Measurements from ENCODE around the gene LHFPL3. TPM values are rescaled to one million over a fixed set of nuclear protein-coding genes. Genes with fewer than 3 reads are reported as not detected.

Gene LHFPL3
- total RNA-seq, 1 experiment from 2014 or later: 0.83 TPM

DNA sequence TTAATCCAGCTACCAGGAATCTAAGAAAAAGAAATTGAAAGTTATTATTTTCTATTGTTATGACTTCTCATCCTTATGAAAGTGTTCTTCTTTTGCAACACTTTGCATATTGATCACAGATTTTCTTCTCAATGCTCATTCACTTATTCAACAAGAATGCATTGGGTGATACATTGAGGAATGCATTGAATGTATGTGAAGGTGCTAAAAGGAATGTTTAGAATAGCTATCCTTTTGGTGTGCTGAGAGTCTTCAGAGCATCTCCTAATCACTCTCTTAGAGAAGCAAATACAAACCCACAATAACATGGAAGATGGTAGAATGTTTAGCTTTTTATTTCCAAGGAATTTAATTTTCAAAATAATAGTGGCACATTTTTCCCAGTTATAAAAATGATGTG is 563.5 kb downstream of the LHFPL3 start:
- Mint-ChIP-seq H3K4me3 (no peak overlapping the region), H3K36me3 (no peaks in the 10 kb centered on the region), H3K4me1 (peaks cover 7% of the 10 kb centered on the region), H3K27ac (no peak overlapping the region), H3K27me3 (ENCODE audit: low read depth) (peaks cover 4% of the 10 kb centered on the region; the same call in 1 of the 2 replicates), H3K9me3 (no peaks in the 10 kb centered on the region)
- POLR2A ChIA-PET: no interaction called here
- DNase-seq (ENCODE audit: low spot score) (no peak), ATAC-seq (peak; percentile 56; the same call in 1 of the 2 replicates)
- CTCF ChIA-PET: interaction anchor here (2.2 to 3.0 kb wide), 2 partner anchors 8 to 26 kb away, joined by 11 to 46 read pairs; no protein-coding TSS in a partner anchor
- TF ChIP-seq TCF7 (CRISPR knock-in tag; IDR thresholded peaks at IDR 0.05; ENCODE audit: low read depth) (no peak), ESRRA (CRISPR knock-in tag; IDR thresholded peaks at IDR 0.05; ENCODE audit: borderline replicate concordance) (no peak)
- TF ChIP-seq, protein P1, sequence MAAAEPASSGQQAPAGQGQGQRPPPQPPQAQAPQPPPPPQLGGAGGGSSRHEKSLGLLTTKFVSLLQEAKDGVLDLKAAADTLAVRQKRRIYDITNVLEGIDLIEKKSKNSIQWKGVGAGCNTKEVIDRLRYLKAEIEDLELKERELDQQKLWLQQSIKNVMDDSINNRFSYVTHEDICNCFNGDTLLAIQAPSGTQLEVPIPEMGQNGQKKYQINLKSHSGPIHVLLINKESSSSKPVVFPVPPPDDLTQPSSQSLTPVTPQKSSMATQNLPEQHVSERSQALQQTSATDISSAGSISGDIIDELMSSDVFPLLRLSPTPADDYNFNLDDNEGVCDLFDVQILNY (CRISPR knock-in tag; IDR thresholded peaks at IDR 0.05): no peak
- TF ChIP-seq, protein P2, sequence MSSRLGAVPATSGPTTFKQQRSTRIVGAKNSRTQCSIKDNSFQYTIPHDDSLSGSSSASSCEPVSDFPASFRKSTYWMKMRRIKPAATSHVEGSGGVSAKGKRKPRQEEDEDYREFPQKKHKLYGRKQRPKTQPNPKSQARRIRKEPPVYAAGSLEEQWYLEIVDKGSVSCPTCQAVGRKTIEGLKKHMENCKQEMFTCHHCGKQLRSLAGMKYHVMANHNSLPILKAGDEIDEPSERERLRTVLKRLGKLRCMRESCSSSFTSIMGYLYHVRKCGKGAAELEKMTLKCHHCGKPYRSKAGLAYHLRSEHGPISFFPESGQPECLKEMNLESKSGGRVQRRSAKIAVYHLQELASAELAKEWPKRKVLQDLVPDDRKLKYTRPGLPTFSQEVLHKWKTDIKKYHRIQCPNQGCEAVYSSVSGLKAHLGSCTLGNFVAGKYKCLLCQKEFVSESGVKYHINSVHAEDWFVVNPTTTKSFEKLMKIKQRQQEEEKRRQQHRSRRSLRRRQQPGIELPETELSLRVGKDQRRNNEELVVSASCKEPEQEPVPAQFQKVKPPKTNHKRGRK (CRISPR knock-in tag; IDR thresholded peaks at IDR 0.05; ENCODE audit: borderline replicate concordance): no peak

GRCh38 chr7:104894314-104894713 is 565.9 kb downstream of the LHFPL3 start:
- Mint-ChIP-seq H3K4me1 (peaks cover 7% of the 10 kb centered on the region), H3K27me3 (ENCODE audit: low read depth) (no peaks in the 10 kb centered on the region; the same call in 1 of the 2 replicates), H3K27ac (no peak overlapping the region), H3K36me3 (no peaks in the 10 kb centered on the region), H3K9me3 (no peaks in the 10 kb centered on the region), H3K4me3 (no peak overlapping the region)
- CTCF ChIA-PET: interaction anchor here (3.0 kb wide), 1 partner anchor 11 kb away, joined by 46 read pairs; no protein-coding TSS in a partner anchor
- DNase-seq (ENCODE audit: low spot score) (no peak), ATAC-seq (no peak)
- TF ChIP-seq SOX15 (CRISPR knock-in tag; IDR thresholded peaks at IDR 0.05) (no peak), ATF6 (CRISPR knock-in tag; IDR thresholded peaks at IDR 0.05) (no peak), MYBL2 (CRISPR knock-in tag; IDR thresholded peaks at IDR 0.05) (no peak), ZNF138 (CRISPR knock-in tag; conservative IDR thresholded peaks at IDR 0.05) (no peak), RORB (CRISPR knock-in tag; IDR thresholded peaks at IDR 0.05) (no peak), ZMAT4 (CRISPR knock-in tag; IDR thresholded peaks at IDR 0.05) (no peak), ZNF219 (CRISPR knock-in tag; IDR thresholded peaks at IDR 0.05; ENCODE audit: borderline replicate concordance) (no peak), ELF4 (CRISPR knock-in tag; IDR thresholded peaks at IDR 0.05; ENCODE audit: low read depth) (no peak)
- POLR2A ChIA-PET: no interaction called here

GRCh38 chr7:104894726-104895521 is 566.5 kb downstream of the LHFPL3 start:
- TF ChIP-seq ZNF317 (CRISPR knock-in tag; IDR thresholded peaks at IDR 0.05; ENCODE audit: borderline replicate concordance, low read depth) (no peak), ZNF396 (CRISPR knock-in tag; IDR thresholded peaks at IDR 0.05; ENCODE audit: borderline replicate concordance) (no peak)
- Mint-ChIP-seq H3K27ac (no peak overlapping the region), H3K4me1 (peaks cover 7% of the 10 kb centered on the region), H3K27me3 (ENCODE audit: low read depth) (no peaks in the 10 kb centered on the region; the same call in 1 of the 2 replicates), H3K9me3 (no peaks in the 10 kb centered on the region), H3K4me3 (no peak overlapping the region), H3K36me3 (no peaks in the 10 kb centered on the region)
- POLR2A ChIA-PET: no interaction called here
- no peak for ATAC-seq
- CTCF ChIA-PET: interaction anchor here (1.5 kb wide), 1 partner anchor 12 kb away, joined by 8 read pairs; no protein-coding TSS in a partner anchor
- DNase-seq (ENCODE audit: low spot score): no peak

Data from WTC11 (cell line).